SK-N-SH treated with all-trans-retinoic acid at 6 μM for 48 hours (cell line): ENCODE data around the gene ZFP42.

ENCODE experiments used
- ATAC-seq: fragments of 200-7000 bp; cut with Tn5 transposase; 3 replicates; pipeline ENCODE4 v1.9.1; 2020; ENCODE audit warnings: mild to moderate bottlenecking, moderate library complexity
- CSDC2 ChIP-seq: fragments of 250-450 bp; sonication (Bioruptor Pico); IDR thresholded peaks from 2 replicates; pipeline ENCODE4 v1.5.0; 2020; ENCODE audit warnings: mild to moderate bottlenecking, moderate library complexity
- CSRNP3 ChIP-seq: fragments of 250-450 bp; sonication (Bioruptor Pico); IDR thresholded peaks from 2 replicates; pipeline ENCODE4 v1.5.1; 2021; ENCODE audit warnings: mild to moderate bottlenecking, moderate library complexity
- ESRRG ChIP-seq: fragments of 250-450 bp; sonication (Bioruptor Pico); IDR thresholded peaks from 2 replicates; pipeline ENCODE4 v1.6.1; 2021; ENCODE audit warnings: mild to moderate bottlenecking
- GLIS3 ChIP-seq: fragments of 250-450 bp; sonication (Bioruptor Pico); IDR thresholded peaks from 2 replicates; pipeline ENCODE4 v1.5.0; 2020; ENCODE audit warnings: mild to moderate bottlenecking, moderate library complexity
- ISL1 ChIP-seq: fragments of 250-450 bp; sonication (Bioruptor Pico); IDR thresholded peaks from 2 replicates; pipeline ENCODE4 v2.1.2; 2022; ENCODE audit warnings: mild to moderate bottlenecking, moderate library complexity
- OSR1 ChIP-seq: fragments of 250-450 bp; sonication (Bioruptor Pico); IDR thresholded peaks from 2 replicates; pipeline ENCODE4 v1.8.0; 2022; ENCODE audit warnings: moderate library complexity, mild to moderate bottlenecking, inconsistent platforms
- PATZ1 ChIP-seq: fragments of 250-450 bp; sonication (Bioruptor Pico); IDR thresholded peaks from 2 replicates; pipeline ENCODE4 v1.8.0; 2020; ENCODE audit warnings: mild to moderate bottlenecking, moderate library complexity, borderline replicate concordance
- POU6F1 ChIP-seq: fragments of 250-450 bp; sonication (Bioruptor Pico); IDR thresholded peaks from 2 replicates; pipeline ENCODE4 v1.8.0; 2021; ENCODE audit warnings: low read depth, mild to moderate bottlenecking, moderate library complexity, borderline replicate concordance
- PPARA ChIP-seq: fragments of 250-450 bp; sonication (Bioruptor Pico); IDR thresholded peaks from 2 replicates; pipeline ENCODE4 v1.5.0; 2020; ENCODE audit warnings: mild to moderate bottlenecking, borderline replicate concordance
- RARB ChIP-seq: fragments of 250-450 bp; sonication (Bioruptor Pico); IDR thresholded peaks from 2 replicates; pipeline ENCODE4 v1.8.0; 2021; ENCODE audit warnings: mild to moderate bottlenecking, moderate library complexity
- SNAI2 ChIP-seq: fragments of 250-450 bp; sonication (Bioruptor Pico); IDR thresholded peaks from 2 replicates; pipeline ENCODE4 v1.5.0; 2020; ENCODE audit warnings: mild to moderate bottlenecking, moderate library complexity
- TCF4 ChIP-seq: fragments of 250-450 bp; sonication (Bioruptor Pico); IDR thresholded peaks from 2 replicates; pipeline ENCODE4 v1.8.0; 2021; ENCODE audit warnings: mild to moderate bottlenecking, moderate library complexity, borderline replicate concordance
- TOX ChIP-seq: fragments of 250-450 bp; sonication (Bioruptor Pico); IDR thresholded peaks from 2 replicates; pipeline ENCODE4 v1.8.0; 2021; ENCODE audit warnings: mild to moderate bottlenecking, moderate library complexity, borderline replicate concordance
- TSHZ2 ChIP-seq: fragments of 250-450 bp; sonication (Bioruptor Pico); IDR thresholded peaks from 2 replicates; pipeline ENCODE4 v1.5.0; 2020; ENCODE audit warnings: mild to moderate bottlenecking, moderate library complexity
- ZC3H10 ChIP-seq: fragments of 250-450 bp; sonication (Bioruptor Pico); IDR thresholded peaks from 2 replicates; pipeline ENCODE4 v1.5.1; 2021; ENCODE audit warnings: mild to moderate bottlenecking, moderate library complexity
- ZFP3 ChIP-seq: fragments of 250-450 bp; sonication (Bioruptor Pico); IDR thresholded peaks from 2 replicates; pipeline ENCODE4 v1.5.0; 2020; ENCODE audit warnings: mild to moderate bottlenecking, moderate library complexity
- ZFP30 ChIP-seq: fragments of 450-650 bp; formaldehyde crosslinking; IDR thresholded peaks from 2 replicates; pipeline ENCODE4 v1.5.0; 2022; ENCODE audit warnings: mild to moderate bottlenecking, moderate library complexity
- ZNF565 ChIP-seq: fragments of 450-650 bp; formaldehyde crosslinking; conservative IDR thresholded peaks from 2 replicates; pipeline ENCODE4 v1.5.0; 2020; ENCODE audit warnings: low read depth, mild to moderate bottlenecking, moderate library complexity
- ZNF70 ChIP-seq: fragments of 450-650 bp; formaldehyde crosslinking; IDR thresholded peaks from 2 replicates; pipeline ENCODE4 v1.5.0; 2020; ENCODE audit warnings: mild to moderate bottlenecking, moderate library complexity
- TF ChIP-seq, protein P1 (sequence below): fragments of 250-450 bp; sonication (Bioruptor Pico); IDR thresholded peaks from 2 replicates; pipeline ENCODE4 v1.5.1; 2020; ENCODE audit warnings: low read depth, mild to moderate bottlenecking, moderate library complexity

The ZFP42 gene

GRCh38 chr4:188029114-188029513, 33.5 kb downstream of the ZFP42 start (continued):
- no peak for TF ChIP-seq TCF4
- no peak for TF ChIP-seq PPARA (CRISPR knock-in tag)
- no peak for TF ChIP-seq ISL1 (CRISPR knock-in tag)

GRCh38 chr4:188030401-188030800, 34.8 kb downstream of the ZFP42 start:
- no peak for TF ChIP-seq PATZ1 (CRISPR knock-in tag)
- no peak for TF ChIP-seq ZFP30
- TF ChIP-seq TOX, result no peak
- no peak for TF ChIP-seq TSHZ2 (CRISPR knock-in tag)
- TF ChIP-seq ZNF565, result no peak
- TF ChIP-seq ZC3H10 (CRISPR knock-in tag), result no peak
- no peak for TF ChIP-seq PPARA (CRISPR knock-in tag)
- TF ChIP-seq OSR1, result no peak
- TF ChIP-seq POU6F1 (CRISPR knock-in tag), result no peak
- no peak for TF ChIP-seq SNAI2 (CRISPR knock-in tag)
- no peak for TF ChIP-seq ZFP3
- no peak for TF ChIP-seq ESRRG (CRISPR knock-in tag)
- TF ChIP-seq TCF4, result no peak
- no peak for ATAC-seq

DNA sequence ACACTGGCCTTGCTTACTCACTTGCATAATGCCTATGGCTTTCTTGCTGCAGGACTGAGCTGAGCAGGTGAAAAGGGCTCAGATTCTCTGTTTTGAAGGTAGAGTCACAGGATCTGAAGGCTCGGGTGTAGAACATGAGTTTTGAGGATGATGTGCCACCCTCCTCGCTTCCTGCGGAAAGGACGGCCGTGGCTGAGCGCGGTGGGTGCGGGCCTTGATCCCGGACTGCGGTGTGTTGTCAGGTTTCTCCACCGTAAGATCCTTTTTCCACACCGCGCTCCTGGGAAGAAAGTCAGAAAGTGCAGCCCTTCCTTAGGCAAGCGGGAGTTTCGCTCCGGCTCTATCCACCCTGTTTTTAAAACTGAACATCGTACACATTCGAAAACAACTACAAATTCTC, 36.2 kb downstream of the ZFP42 start:
- ATAC-seq, result no peak
- TF ChIP-seq ZNF70 (CRISPR knock-in tag) (no peak), PPARA (CRISPR knock-in tag) (no peak), SNAI2 (CRISPR knock-in tag) (no peak), ZFP30 (no peak), CSRNP3 (no peak), ISL1 (CRISPR knock-in tag) (no peak), RARB (no peak), TSHZ2 (CRISPR knock-in tag) (no peak), PATZ1 (CRISPR knock-in tag) (no peak), ZNF565 (no peak), GLIS3 (CRISPR knock-in tag) (no peak), ESRRG (CRISPR knock-in tag) (no peak), ZFP3 (no peak), CSDC2 (CRISPR knock-in tag) (no peak), ZC3H10 (CRISPR knock-in tag) (no peak)
- TF ChIP-seq, protein P1, sequence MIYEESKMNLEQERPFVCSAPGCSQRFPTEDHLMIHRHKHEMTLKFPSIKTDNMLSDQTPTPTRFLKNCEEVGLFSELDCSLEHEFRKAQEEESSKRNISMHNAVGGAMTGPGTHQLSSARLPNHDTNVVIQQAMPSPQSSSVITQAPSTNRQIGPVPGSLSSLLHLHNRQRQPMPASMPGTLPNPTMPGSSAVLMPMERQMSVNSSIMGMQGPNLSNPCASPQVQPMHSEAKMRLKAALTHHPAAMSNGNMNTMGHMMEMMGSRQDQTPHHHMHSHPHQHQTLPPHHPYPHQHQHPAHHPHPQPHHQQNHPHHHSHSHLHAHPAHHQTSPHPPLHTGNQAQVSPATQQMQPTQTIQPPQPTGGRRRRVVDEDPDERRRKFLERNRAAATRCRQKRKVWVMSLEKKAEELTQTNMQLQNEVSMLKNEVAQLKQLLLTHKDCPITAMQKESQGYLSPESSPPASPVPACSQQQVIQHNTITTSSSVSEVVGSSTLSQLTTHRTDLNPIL (CRISPR knock-in tag), result no peak
